ENCODE data around the gene SCYL1.

SCYL1 gene

GRCh38 chr11:65524741-65525545 is at the start of gene SCYL1:
Gene SCYL1, plus strand, starts transcription at chr11:65525083. Its CDS starts 71 bp downstream, at chr11:65525154.
- Histone ChIP-seq H3K27ac (ENCODE audit: low read depth, low read length) (peak within 1 kb of the TSS; percentile 84), H3K9ac (ENCODE audit: low read depth, low read length) (peak within 1 kb of the TSS; percentile 85; the same call in 1 of the 2 replicates), H3K4me1 (ENCODE audit: control insufficient read depth, insufficient read depth, low read length) (peaks cover 4% of the 10 kb centered on the region; the same call in 1 of the 2 replicates), H3K9me3 (ENCODE audit: control insufficient read depth, insufficient read depth, low read length) (no peaks in the 10 kb centered on the region), H3K4me3 (ENCODE audit: low read depth, low read length) (peak within 1 kb of the TSS; percentile 91), H3K27me3 (ENCODE audit: control insufficient read depth, insufficient read depth, low read length) (no peaks in the 10 kb centered on the region; the same call in 1 of the 2 replicates), H3K36me3 (ENCODE audit: control insufficient read depth, insufficient read depth, low read length) (peaks cover 11% of the 10 kb centered on the region; the same call in 1 of the 2 replicates)

- Histone ChIP-seq H3K9ac (ENCODE audit: low read depth, low read length) (peak overlapping the region; percentile 87), H3K9me3 (ENCODE audit: control insufficient read depth, insufficient read depth, low read length) (no peaks in the 10 kb centered on the region), H3K4me1 (ENCODE audit: control insufficient read depth, insufficient read depth, low read length) (peaks cover 30% of the 10 kb centered on the region), H3K36me3 (ENCODE audit: control insufficient read depth, insufficient read depth, low read length) (no peaks in the 10 kb centered on the region), H3K4me3 (ENCODE audit: low read depth, low read length) (peak overlapping the region; percentile 74), H3K27ac (ENCODE audit: low read depth, low read length) (peak overlapping the region; percentile 94), H3K27me3 (ENCODE audit: control insufficient read depth, insufficient read depth, low read length) (no peaks in the 10 kb centered on the region)
Measured at GRCh38 chr11:65476632-65477148, 48.2 kb upstream of the SCYL1 start.

GRCh38 chr11:65477149-65477965 is 47.5 kb upstream of the SCYL1 start:
- Histone ChIP-seq H3K4me1 (ENCODE audit: control insufficient read depth, insufficient read depth, low read length) (peaks cover 31% of the 10 kb centered on the region), H3K4me3 (ENCODE audit: low read depth, low read length) (peak overlapping the region; percentile 74), H3K9me3 (ENCODE audit: control insufficient read depth, insufficient read depth, low read length) (no peaks in the 10 kb centered on the region), H3K36me3 (ENCODE audit: control insufficient read depth, insufficient read depth, low read length) (no peaks in the 10 kb centered on the region), H3K9ac (ENCODE audit: low read depth, low read length) (peak overlapping the region; percentile 87), H3K27me3 (ENCODE audit: control insufficient read depth, insufficient read depth, low read length) (no peaks in the 10 kb centered on the region), H3K27ac (ENCODE audit: low read depth, low read length) (peak overlapping the region; percentile 94)

- H3K27me3 ChIP-seq (ENCODE audit: control insufficient read depth, insufficient read depth, low read length): no peaks in the 10 kb centered on the region
- H3K4me1 ChIP-seq (ENCODE audit: control insufficient read depth, insufficient read depth, low read length): peaks cover 31% of the 10 kb centered on the region
- no peaks in the 10 kb centered on the region for H3K36me3 ChIP-seq (ENCODE audit: control insufficient read depth, insufficient read depth, low read length)
- H3K27ac ChIP-seq (ENCODE audit: low read depth, low read length): peak overlapping the region; percentile 77
- H3K4me3 ChIP-seq (ENCODE audit: low read depth, low read length): no peak overlapping the region
- no peak overlapping the region for H3K9ac ChIP-seq (ENCODE audit: low read depth, low read length)
- no peaks in the 10 kb centered on the region for H3K9me3 ChIP-seq (ENCODE audit: control insufficient read depth, insufficient read depth, low read length)
Measured at GRCh38 chr11:65478388-65479183, 46.3 kb upstream of the SCYL1 start.

GRCh38 chr11:65479184-65480145 is 45.4 kb upstream of the SCYL1 start:
- Histone ChIP-seq H3K36me3 (ENCODE audit: control insufficient read depth, insufficient read depth, low read length) (no peaks in the 10 kb centered on the region), H3K9me3 (ENCODE audit: control insufficient read depth, insufficient read depth, low read length) (no peaks in the 10 kb centered on the region), H3K4me1 (ENCODE audit: control insufficient read depth, insufficient read depth, low read length) (peaks cover 31% of the 10 kb centered on the region), H3K27me3 (ENCODE audit: control insufficient read depth, insufficient read depth, low read length) (no peaks in the 10 kb centered on the region), H3K9ac (ENCODE audit: low read depth, low read length) (no peak overlapping the region), H3K4me3 (ENCODE audit: low read depth, low read length) (no peak overlapping the region), H3K27ac (ENCODE audit: low read depth, low read length) (peak overlapping the region; percentile 77)

GRCh38 chr11:65482306-65482850 is 42.5 kb upstream of the SCYL1 start:
- H3K4me1 ChIP-seq (ENCODE audit: control insufficient read depth, insufficient read depth, low read length): peaks cover 46% of the 10 kb centered on the region
- no peak overlapping the region for H3K4me3 ChIP-seq (ENCODE audit: low read depth, low read length)
- no peak overlapping the region for H3K27ac ChIP-seq (ENCODE audit: low read depth, low read length)
- no peaks in the 10 kb centered on the region for H3K9me3 ChIP-seq (ENCODE audit: control insufficient read depth, insufficient read depth, low read length)
- no peak overlapping the region for H3K9ac ChIP-seq (ENCODE audit: low read depth, low read length)
- H3K36me3 ChIP-seq (ENCODE audit: control insufficient read depth, insufficient read depth, low read length): no peaks in the 10 kb centered on the region
- H3K27me3 ChIP-seq (ENCODE audit: control insufficient read depth, insufficient read depth, low read length): no peaks in the 10 kb centered on the region

- peak overlapping the region; percentile 47 for H3K9ac ChIP-seq (ENCODE audit: low read depth, low read length)
- 0 out of 2 replicates have a peak overlapping the region, but pooled peaks have one; percentile 3 for H3K4me3 ChIP-seq (ENCODE audit: low read depth, low read length)
- no peaks in the 10 kb centered on the region for H3K9me3 ChIP-seq (ENCODE audit: control insufficient read depth, insufficient read depth, low read length)
- H3K4me1 ChIP-seq (ENCODE audit: control insufficient read depth, insufficient read depth, low read length): peaks cover 53% of the 10 kb centered on the region
- H3K36me3 ChIP-seq (ENCODE audit: control insufficient read depth, insufficient read depth, low read length): no peaks in the 10 kb centered on the region
- peak overlapping the region; percentile 81 for H3K27ac ChIP-seq (ENCODE audit: low read depth, low read length)
- no peaks in the 10 kb centered on the region for H3K27me3 ChIP-seq (ENCODE audit: control insufficient read depth, insufficient read depth, low read length)
Measured at GRCh38 chr11:65485920-65486219, 39.0 kb upstream of the SCYL1 start.

GRCh38 chr11:65486570-65487466 is 38.1 kb upstream of the SCYL1 start:
- Histone ChIP-seq H3K27me3 (ENCODE audit: control insufficient read depth, insufficient read depth, low read length) (no peaks in the 10 kb centered on the region), H3K36me3 (ENCODE audit: control insufficient read depth, insufficient read depth, low read length) (no peaks in the 10 kb centered on the region), H3K4me3 (ENCODE audit: low read depth, low read length) (0 out of 2 replicates have a peak overlapping the region, but pooled peaks have one; percentile 12), H3K4me1 (ENCODE audit: control insufficient read depth, insufficient read depth, low read length) (peaks cover 55% of the 10 kb centered on the region), H3K27ac (ENCODE audit: low read depth, low read length) (peak overlapping the region; percentile 86), H3K9ac (ENCODE audit: low read depth, low read length) (no peak overlapping the region), H3K9me3 (ENCODE audit: control insufficient read depth, insufficient read depth, low read length) (no peaks in the 10 kb centered on the region)

Measured in HUES48 (cell line).